Aortic smooth muscle cell (primary cell): ENCODE measurements around the gene PACRGL. TPM values are rescaled to one million over a fixed set of nuclear protein-coding genes. Genes with fewer than 3 reads are reported as not detected.

Experiments
- total RNA-seq: library from RNA; depleted of rRNA; stranded (reverse); fragments of >200 nt; gene quantifications from 2 replicates; pipeline ENCODE4 v1.2.3, GENCODE V29; 2014

Gene PACRGL
- total RNA-seq, result 21.7 and 25.1 TPM in 2 replicates

DNA sequence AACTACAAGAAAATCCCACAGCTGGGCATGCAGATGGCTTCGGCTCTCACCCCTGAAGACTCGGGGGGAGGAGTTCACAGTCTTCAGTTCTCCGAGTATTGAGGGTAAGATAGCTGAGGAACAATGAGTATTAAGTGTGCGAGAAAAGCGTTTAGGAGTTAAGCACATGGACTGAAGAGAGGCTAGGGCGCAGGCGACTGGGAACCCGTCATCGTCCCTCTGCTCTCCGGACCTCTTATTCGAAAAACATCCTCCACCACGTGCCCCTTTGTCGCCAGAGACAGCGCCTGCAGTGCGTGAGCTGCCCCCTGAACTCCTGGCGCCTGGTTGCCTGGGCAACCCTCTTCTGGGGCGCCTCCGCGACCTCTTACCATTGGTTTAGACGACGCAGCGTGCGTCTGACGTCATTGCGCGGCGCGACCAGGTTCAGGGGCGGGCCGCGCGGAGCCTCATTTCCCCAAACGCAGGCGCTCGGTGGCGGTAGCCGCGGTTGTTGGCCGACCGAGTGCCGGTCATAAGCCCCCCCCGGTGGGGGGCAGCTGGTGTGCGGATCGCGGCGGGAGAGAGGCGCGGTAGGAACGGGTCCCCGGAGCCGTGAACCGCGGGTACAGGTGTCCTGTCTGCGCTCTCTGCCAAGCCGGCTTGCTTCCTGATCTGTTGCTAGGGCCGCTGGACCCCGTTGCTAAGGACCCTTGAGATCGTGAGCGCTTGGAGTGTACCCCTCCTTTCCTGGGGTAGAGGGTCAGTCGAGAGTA lies at the start of gene PACRGL:
TSS of gene PACRGL (plus strand) at position 452 of the 755 bp plus-strand sequence. CDS start 4,024 bp downstream, outside the sequence.

